Measurements from ENCODE around the gene MFSD6L. TPM values are rescaled to one million over a fixed set of nuclear protein-coding genes. Genes with fewer than 3 reads are reported as not detected.

MFSD6L gene
- total RNA-seq, 4 donors from 2014 or later: 0.17 to 0.33 TPM; not detected in 2

DNA sequence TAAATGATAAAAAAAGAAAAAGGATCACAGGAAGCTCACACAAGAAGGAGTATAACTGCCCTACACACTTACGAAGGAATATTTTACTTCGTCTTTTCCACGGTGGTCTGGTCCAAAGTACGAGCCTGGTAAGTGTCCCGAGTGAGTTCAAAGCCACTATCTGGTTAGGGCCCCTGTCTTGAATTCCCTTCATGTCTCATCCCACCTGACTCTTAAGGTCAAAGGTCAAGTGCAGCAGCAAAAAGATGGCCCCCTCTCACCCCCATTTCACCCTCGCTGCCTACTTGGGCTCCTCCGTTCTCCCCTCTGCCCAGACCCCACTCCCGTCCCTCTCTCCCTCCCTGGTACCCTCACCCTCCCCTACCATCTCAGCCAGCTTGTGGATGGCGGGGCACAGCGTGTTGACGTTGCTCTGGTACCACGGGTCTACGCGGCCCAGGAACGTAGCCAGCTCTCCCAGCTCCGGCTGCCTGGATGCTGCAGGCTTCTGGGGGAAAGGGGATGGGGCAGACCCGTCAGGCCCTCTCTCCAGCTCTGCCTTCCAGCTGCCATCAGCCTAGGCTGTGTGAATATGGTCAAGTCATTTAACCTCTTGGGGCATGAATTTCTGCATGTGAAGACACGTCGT, 27.8 kb upstream of the MFSD6L start:
- peaks cover 0 to 10% (median 3%) of the 10 kb centered on the region in 4 donors for H3K9me3 ChIP-seq
- intact Hi-C loops (cut with DNase I): no loop called here
- peaks cover 0 to 40% (median 2%) of the 10 kb centered on the region in 4 donors for H3K27me3 ChIP-seq
- 78% methylated on average over 19 of the region's 19 CpGs for WGBS
- H3K36me3 ChIP-seq: no peaks in the 10 kb centered on the region
- H3K4me1 ChIP-seq: no peaks in the 10 kb centered on the region
- no peak overlapping the region for H3K27ac ChIP-seq (replicated peaks in 1 of 4)
- peak; percentile 26 for DNase-seq (ENCODE audit: extremely low spot score)
- H3K4me3 ChIP-seq: no peak overlapping the region
- TF ChIP-seq EP300 (IDR thresholded peaks at IDR 0.05) (no peak), CTCF (IDR thresholded peaks at IDR 0.05) (no peak), POLR2AphosphoS5 (IDR thresholded peaks at IDR 0.05) (no peak), POLR2A (IDR thresholded peaks at IDR 0.05; ENCODE audit: low read depth) (no peak)

DNA sequence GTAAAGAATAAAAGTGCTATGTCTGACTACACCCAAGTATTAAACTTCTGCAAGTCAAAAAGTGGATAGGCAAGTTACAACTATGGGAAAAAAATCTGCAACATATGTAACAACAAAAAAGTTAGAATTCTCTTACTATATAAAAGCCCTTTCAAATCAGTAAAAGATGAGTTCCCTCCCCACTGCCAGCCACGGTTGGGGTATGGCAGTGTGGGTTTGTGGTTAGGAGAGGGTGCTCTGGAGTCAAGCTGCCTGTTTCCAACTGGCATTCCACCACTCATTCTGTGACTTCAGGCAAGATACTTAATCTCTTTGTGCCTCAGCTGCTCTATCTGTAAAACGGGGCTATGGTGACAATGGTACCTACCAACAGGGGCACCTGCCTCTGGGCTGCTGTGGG, 26.6 kb upstream of the MFSD6L start:
- H3K27me3 ChIP-seq: peaks cover 0 to 45% (median 2%) of the 10 kb centered on the region in 4 donors
- 42% methylated on average over 2 of the region's 2 CpGs for WGBS
- H3K27ac ChIP-seq (replicated peaks in 1 of 4): no peak overlapping the region
- intact Hi-C loops (cut with DNase I): no loop called here
- peaks cover 0 to 10% (median 3%) of the 10 kb centered on the region in 4 donors for H3K9me3 ChIP-seq
- peak; percentile 34 for DNase-seq (ENCODE audit: extremely low spot score)
- no peak for TF ChIP-seq POLR2AphosphoS5 (IDR thresholded peaks at IDR 0.05)
- no peak for TF ChIP-seq EP300 (IDR thresholded peaks at IDR 0.05)
- no peak for TF ChIP-seq CTCF (IDR thresholded peaks at IDR 0.05)
- TF ChIP-seq POLR2A (IDR thresholded peaks at IDR 0.05; ENCODE audit: low read depth): no peak
- no peaks in the 10 kb centered on the region for H3K4me1 ChIP-seq
- no peaks in the 10 kb centered on the region for H3K36me3 ChIP-seq
- no peak overlapping the region for H3K4me3 ChIP-seq

GRCh38 chr17:8823279-8823678, 24.1 kb upstream of the MFSD6L start:
- Histone ChIP-seq H3K4me1 (no peaks in the 10 kb centered on the region), H3K4me3 (no peak overlapping the region), H3K36me3 (no peaks in the 10 kb centered on the region), H3K27ac (replicated peaks in 1 of 4) (no peak overlapping the region), H3K27me3 (peaks cover 0 to 29% (median 2%) of the 10 kb centered on the region in 4 donors), H3K9me3 (peaks cover 0 to 10% (median 3%) of the 10 kb centered on the region in 4 donors)
- TF ChIP-seq POLR2AphosphoS5 (IDR thresholded peaks at IDR 0.05) (no peak), POLR2A (IDR thresholded peaks at IDR 0.05; ENCODE audit: low read depth) (no peak), EP300 (IDR thresholded peaks at IDR 0.05) (no peak), CTCF (IDR thresholded peaks at IDR 0.05) (no peak)
- DNase-seq (ENCODE audit: extremely low spot score): peak; percentile 24
- intact Hi-C loops (cut with DNase I): no loop called here
- WGBS: 88% methylated on average over 5 of the region's 5 CpGs

- Histone ChIP-seq H3K4me1 (no peaks in the 10 kb centered on the region), H3K36me3 (no peaks in the 10 kb centered on the region), H3K9me3 (peaks cover 0 to 10% (median 3%) of the 10 kb centered on the region in 4 donors), H3K4me3 (no peak overlapping the region), H3K27ac (replicated peaks in 1 of 4) (no peak overlapping the region), H3K27me3 (peaks cover 0 to 28% (median 0%) of the 10 kb centered on the region in 4 donors)
- TF ChIP-seq POLR2A (IDR thresholded peaks at IDR 0.05; ENCODE audit: low read depth) (no peak), POLR2AphosphoS5 (IDR thresholded peaks at IDR 0.05) (no peak), CTCF (IDR thresholded peaks at IDR 0.05) (no peak), EP300 (IDR thresholded peaks at IDR 0.05) (no peak)
- intact Hi-C loops (cut with DNase I): no loop called here
- 88% methylated on average over 3 of the region's 5 CpGs for WGBS
- DNase-seq (ENCODE audit: extremely low spot score): peak; percentile 29
Observed at GRCh38 chr17:8822401-8823035, 23.4 kb upstream of the MFSD6L start.

All from esophagus muscularis mucosa (tissue), 4 donors.